ENCODE measurements around the gene SENP8. TPM values are rescaled to one million over a fixed set of nuclear protein-coding genes. Genes with fewer than 3 reads are reported as not detected.

Gene SENP8
- total and polyA plus RNA-seq, 4 donors = 1.5 to 3.5 (median 2.6) TPM

DNA sequence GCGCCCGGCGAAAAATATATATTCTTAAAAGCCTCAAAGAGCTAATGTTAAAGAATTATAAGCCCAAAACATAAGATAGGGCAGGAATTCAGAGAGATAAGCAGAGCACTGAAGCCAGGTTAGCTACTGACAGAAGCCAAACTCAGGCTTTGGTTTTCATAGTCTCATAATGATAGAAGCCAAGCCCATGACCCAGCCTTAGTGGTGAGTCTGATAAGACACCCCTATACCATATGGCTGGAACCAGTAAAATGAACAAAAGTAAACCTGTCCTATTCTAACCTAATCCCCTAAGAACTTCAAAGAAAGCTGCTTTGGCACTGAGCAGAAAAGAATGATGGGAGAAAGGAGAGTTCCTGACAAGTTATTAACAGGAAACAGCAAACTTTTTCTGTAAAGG is 26.2 kb upstream of the SENP8 start:
- DNase-seq (no peak), ATAC-seq (ENCODE audit: insufficient read depth, low FRiP score) (no peak)
- no peak overlapping the region for H3K9ac ChIP-seq (ENCODE audit: insufficient read depth in 1 of 2, low read length in 2 of 2)
- H3K36me3 ChIP-seq (ENCODE audit: control insufficient read depth in 4 of 4, insufficient read depth in 4 of 4, low read length in 4 of 4) = peaks cover 0 to 9% (median 3%) of the 10 kb centered on the region in 4 donors
- H3K27ac ChIP-seq (ENCODE audit: low read depth in 1 of 2, low read length in 1 of 2) = no peak overlapping the region
- H3K4me3 ChIP-seq = no peak overlapping the region
- no peaks in the 10 kb centered on the region for H3K27me3 ChIP-seq (ENCODE audit: control insufficient read depth in 3 of 3, insufficient read depth in 3 of 3, low read length in 2 of 3)
- WGBS, 2 donors = 98 to 100% methylated on average over 3 of the region's 3 CpGs
- H3K9me3 ChIP-seq (ENCODE audit: control insufficient read depth in 4 of 4, insufficient read depth in 3 of 4, low read length in 3 of 4) = no peaks in the 10 kb centered on the region
- TF ChIP-seq CTCF (IDR thresholded peaks at IDR 0.05; ENCODE audit: control extremely low read depth, extremely low read depth) = no peak
- no peaks in the 10 kb centered on the region for H3K4me1 ChIP-seq (ENCODE audit: control insufficient read depth in 5 of 5, insufficient read depth in 5 of 5, low read length in 5 of 5)

DNA sequence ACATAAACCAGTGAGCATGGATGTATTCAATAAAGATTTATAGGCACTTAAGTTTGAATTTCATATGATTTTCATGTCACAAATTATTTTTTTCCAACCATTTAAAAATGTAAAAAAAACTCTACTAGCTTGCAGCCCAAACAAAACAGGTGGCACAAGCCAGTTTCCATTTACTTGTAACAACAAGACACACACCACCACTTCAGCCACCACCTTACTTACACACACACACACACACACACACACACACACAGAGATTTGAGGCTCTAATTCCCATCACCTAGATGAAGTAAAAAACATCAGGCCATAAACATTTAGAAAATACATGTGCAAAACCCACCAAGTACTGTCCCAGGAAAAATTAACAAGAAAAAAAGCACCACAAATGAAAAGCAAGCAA is 25.5 kb upstream of the SENP8 start:
- no peak for DNase-seq
- no peak for TF ChIP-seq CTCF (IDR thresholded peaks at IDR 0.05; ENCODE audit: control extremely low read depth, extremely low read depth)
- H3K9me3 ChIP-seq (ENCODE audit: control insufficient read depth in 4 of 4, insufficient read depth in 3 of 4, low read length in 3 of 4) = no peaks in the 10 kb centered on the region
- H3K9ac ChIP-seq (ENCODE audit: insufficient read depth in 1 of 2, low read length in 2 of 2) = no peak overlapping the region
- ATAC-seq (ENCODE audit: insufficient read depth, low FRiP score) = no peak
- H3K27ac ChIP-seq (ENCODE audit: low read depth in 1 of 2, low read length in 1 of 2) = no peak overlapping the region
- H3K36me3 ChIP-seq (ENCODE audit: control insufficient read depth in 4 of 4, insufficient read depth in 4 of 4, low read length in 4 of 4) = peaks cover 0 to 9% (median 3%) of the 10 kb centered on the region in 4 donors
- H3K4me1 ChIP-seq (ENCODE audit: control insufficient read depth in 5 of 5, insufficient read depth in 5 of 5, low read length in 5 of 5) = no peaks in the 10 kb centered on the region
- H3K27me3 ChIP-seq (ENCODE audit: control insufficient read depth in 3 of 3, insufficient read depth in 3 of 3, low read length in 2 of 3) = no peaks in the 10 kb centered on the region
- no peak overlapping the region for H3K4me3 ChIP-seq

- 89 to 95% methylated on average over 1 of the region's 1 CpG for WGBS, 2 donors
- TF ChIP-seq CTCF (IDR thresholded peaks at IDR 0.05; ENCODE audit: control extremely low read depth, extremely low read depth) = no peak
- H3K9ac ChIP-seq (ENCODE audit: insufficient read depth in 1 of 2, low read length in 2 of 2) = no peak overlapping the region
- no peaks in the 10 kb centered on the region for H3K27me3 ChIP-seq (ENCODE audit: control insufficient read depth in 3 of 3, insufficient read depth in 3 of 3, low read length in 2 of 3)
- ATAC-seq (ENCODE audit: insufficient read depth, low FRiP score) (no peak), DNase-seq (no peak)
- no peaks in the 10 kb centered on the region for H3K9me3 ChIP-seq (ENCODE audit: control insufficient read depth in 4 of 4, insufficient read depth in 3 of 4, low read length in 3 of 4)
- peaks cover 0 to 9% (median 1%) of the 10 kb centered on the region in 4 donors for H3K36me3 ChIP-seq (ENCODE audit: control insufficient read depth in 4 of 4, insufficient read depth in 4 of 4, low read length in 4 of 4)
- H3K27ac ChIP-seq (ENCODE audit: low read depth in 1 of 2, low read length in 1 of 2) = no peak overlapping the region
- no peak overlapping the region for H3K4me3 ChIP-seq
- no peaks in the 10 kb centered on the region for H3K4me1 ChIP-seq (ENCODE audit: control insufficient read depth in 5 of 5, insufficient read depth in 5 of 5, low read length in 5 of 5)
These were observed 21.4 kb upstream of the SENP8 start for GRCh38 chr15:72096796-72097195.

DNA sequence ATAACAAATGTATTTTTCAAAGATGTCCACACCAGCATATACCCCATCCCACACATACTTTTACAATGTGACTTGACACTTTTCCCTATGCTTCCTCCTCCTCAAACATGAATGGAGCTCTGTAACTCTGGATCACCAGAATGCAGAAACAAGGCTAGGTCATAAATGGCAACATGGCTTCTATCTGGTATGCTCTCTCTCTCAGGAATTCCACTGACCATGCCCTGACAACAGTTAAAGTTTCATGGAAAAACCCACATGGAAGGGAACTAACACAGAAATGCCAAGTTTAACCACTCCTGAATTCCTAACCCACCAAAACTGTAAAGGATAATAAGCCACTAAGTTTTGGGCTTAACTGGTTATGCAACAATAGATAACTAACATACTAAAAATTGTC is 20.2 kb upstream of the SENP8 start:
- DNase-seq (no peak), ATAC-seq (ENCODE audit: insufficient read depth, low FRiP score) (no peak)
- Histone ChIP-seq H3K9ac (ENCODE audit: insufficient read depth in 1 of 2, low read length in 2 of 2) (no peak overlapping the region), H3K4me3 (no peak overlapping the region), H3K9me3 (ENCODE audit: control insufficient read depth in 4 of 4, insufficient read depth in 3 of 4, low read length in 3 of 4) (peaks cover 0 to under 1% (median 0%) of the 10 kb centered on the region in 4 donors), H3K4me1 (ENCODE audit: control insufficient read depth in 5 of 5, insufficient read depth in 5 of 5, low read length in 5 of 5) (peaks cover 0 to under 1% (median 0%) of the 10 kb centered on the region in 5 donors), H3K36me3 (ENCODE audit: control insufficient read depth in 4 of 4, insufficient read depth in 4 of 4, low read length in 4 of 4) (peaks cover 0 to 9% (median 1%) of the 10 kb centered on the region in 4 donors), H3K27ac (ENCODE audit: low read depth in 1 of 2, low read length in 1 of 2) (no peak overlapping the region), H3K27me3 (ENCODE audit: control insufficient read depth in 3 of 3, insufficient read depth in 3 of 3, low read length in 2 of 3) (no peaks in the 10 kb centered on the region)
- no peak for TF ChIP-seq CTCF (IDR thresholded peaks at IDR 0.05; ENCODE audit: control extremely low read depth, extremely low read depth)
